Measurements from ENCODE around the gene ITGB3BP.

GRCh38 chr1:63418101-63418500, 104.9 kb downstream of the ITGB3BP start:
- TF ChIP-seq CTCF (IDR thresholded peaks at IDR 0.05 in 8 of 11, conservative IDR thresholded peaks at IDR 0.05 in 3 of 11) (no peak), POLR2A (IDR thresholded peaks at IDR 0.05) (no peak)

All from spleen (tissue), 7 donors.